Liver (tissue), 9 donors: ENCODE measurements around the gene CER1. TPM values are rescaled to one million over a fixed set of nuclear protein-coding genes. Genes with fewer than 3 reads are reported as not detected.

Source experiments
- DNase-seq: peaks from one replicate; pipeline ENCODE4 v3.0.0-alpha.2; 2017; ENCODE audit warnings: low spot score
- H3K27ac ChIP-seq, 2 donors: one replicate each; pipeline ENCODE4 v1.7.0; 2013; ENCODE audit warnings: inconsistent platforms in 2 of 2, low read length in 2 of 2, control low read depth in 1 of 2, low read depth in 1 of 2, mild to moderate bottlenecking in 1 of 2
- H3K27me3 ChIP-seq, 4 donors: one replicate each; pipeline versions ENCODE4 v1.6.1 to v1.7.0; 2013; ENCODE audit warnings: low read length in 3 of 4, inconsistent platforms in 1 of 4, mild to moderate bottlenecking in 1 of 4, moderate library complexity in 1 of 4; ENCODE audit not compliant: control insufficient read depth in 4 of 4, insufficient read depth in 4 of 4
- H3K36me3 ChIP-seq, 4 donors: one replicate each; pipeline versions ENCODE4 v1.6.1 to v1.7.0; 2013; ENCODE audit warnings: low read length in 3 of 4, mild to moderate bottlenecking in 3 of 4, low read depth in 1 of 4, moderate library complexity in 1 of 4; ENCODE audit not compliant: control insufficient read depth in 4 of 4, insufficient read depth in 3 of 4
- H3K4me1 ChIP-seq, 4 donors: one replicate each; pipeline versions ENCODE4 v1.6.1 to v1.7.0; 2013; ENCODE audit warnings: low read length in 3 of 4, mild to moderate bottlenecking in 3 of 4, moderate library complexity in 1 of 4; ENCODE audit not compliant: control insufficient read depth in 4 of 4, insufficient read depth in 4 of 4
- H3K4me3 ChIP-seq, 3 donors: one replicate each; pipeline versions ENCODE4 v1.6.1 to v1.7.0; 2013; ENCODE audit warnings: low read length in 3 of 3, control low read depth in 1 of 3, low read depth in 1 of 3, mild to moderate bottlenecking in 1 of 3
- H3K9ac ChIP-seq, 2 donors: one replicate each; pipeline ENCODE4 v1.7.0; 2013; ENCODE audit warnings: low read length in 2 of 2, mild to moderate bottlenecking in 2 of 2, moderate library complexity in 2 of 2, control low read depth in 1 of 2, low read depth in 1 of 2
- H3K9me3 ChIP-seq, 4 donors: one replicate each; pipeline versions ENCODE4 v1.6.1 to v1.7.0; 2013; ENCODE audit warnings: low read length in 3 of 4; ENCODE audit not compliant: control insufficient read depth in 4 of 4
- EGR1 ChIP-seq, 2 donors: IDR thresholded peaks; 2 replicates each; pipeline ENCODE4 v1.6.1; 2016 to 2018; ENCODE audit warnings: antibody characterized with exemption in 2 of 2, low read depth in 2 of 2
- FOXA1 ChIP-seq: IDR thresholded peaks from 2 replicates; pipeline ENCODE4 v1.6.1; 2016; ENCODE audit warnings: antibody characterized with exemption
- FOXA2 ChIP-seq: IDR thresholded peaks from 2 replicates; pipeline ENCODE4 v1.6.1; 2016; ENCODE audit warnings: antibody characterized with exemption
- GABPA ChIP-seq, 2 donors: IDR thresholded peaks in 1 of 2; conservative IDR thresholded peaks in 1 of 2; 2 replicates each; pipeline ENCODE4 v1.6.1; 2016; ENCODE audit warnings: antibody characterized with exemption in 2 of 2, mild to moderate bottlenecking in 1 of 2, moderate library complexity in 1 of 2
- HNF4A ChIP-seq, 2 donors: conservative IDR thresholded peaks; 2 replicates each; pipeline ENCODE4 v1.6.1; 2016; ENCODE audit warnings: antibody characterized with exemption in 2 of 2, mild to moderate bottlenecking in 2 of 2
- HNF4G ChIP-seq: IDR thresholded peaks from 2 replicates; pipeline ENCODE4 v1.6.1; 2016; ENCODE audit warnings: antibody characterized with exemption
- JUND ChIP-seq, 2 donors: IDR thresholded peaks; 2 replicates each; pipeline ENCODE4 v1.6.1; 2016; ENCODE audit warnings: antibody characterized with exemption in 2 of 2
- NR2F2 ChIP-seq: IDR thresholded peaks from 2 replicates; pipeline ENCODE4 v1.6.1; 2016; ENCODE audit warnings: antibody characterized with exemption
- RAD21 ChIP-seq, 2 donors: IDR thresholded peaks; 2 replicates each; pipeline ENCODE4 v1.6.1; 2016; ENCODE audit warnings: antibody characterized with exemption in 2 of 2, mild to moderate bottlenecking in 2 of 2
- RXRA ChIP-seq, 2 donors: IDR thresholded peaks; 2 replicates each; pipeline ENCODE4 v1.6.1; 2017 to 2018; ENCODE audit warnings: antibody characterized with exemption in 2 of 2, mild to moderate bottlenecking in 1 of 2
- SP1 ChIP-seq: IDR thresholded peaks from 2 replicates; pipeline ENCODE4 v1.6.1; 2018; ENCODE audit warnings: antibody characterized with exemption, mild to moderate bottlenecking
- YY1 ChIP-seq: IDR thresholded peaks from 2 replicates; pipeline ENCODE4 v1.6.1; 2016; ENCODE audit warnings: antibody characterized with exemption, mild to moderate bottlenecking
- WGBS: extraction: QIAGEN DNeasy Blood & Tissue Kit; methylation state at CpG from one replicate; pipeline ENCODE4 v1.1.7; 2013; 5-methylcytosine and 5-hydroxymethylcytosine counted together
- polyA plus RNA-seq, 2 donors: library from polyadenylated mRNA; stranded (reverse) in 1 of 2; unstranded in 1 of 2; fragments of 200-250 nt in 1 of 2; fragments of >200 nt in 1 of 2; fragmentation: Nextera tagmentation in 1 of 2; extraction: Ambion mirVana in 1 of 2; gene quantifications; one replicate each; pipeline versions ENCODE4 v1.2.1 to v1.2.3, GENCODE V29; 2013 to 2015
- total RNA-seq, 2 donors: library from RNA; depleted of rRNA; stranded (reverse); fragments of >200 nt; gene quantifications; one replicate each; pipeline ENCODE4 v1.2.3, GENCODE V29; 2014
- TF ChIP-seq, protein P1 (sequence below): IDR thresholded peaks from 2 replicates; pipeline ENCODE4 v1.6.1; 2016; ENCODE audit warnings: antibody characterized with exemption
- TF ChIP-seq, protein P2 (sequence below): IDR thresholded peaks from 2 replicates; pipeline ENCODE4 v1.6.1; 2016; ENCODE audit warnings: antibody characterized with exemption
- TF ChIP-seq, protein P3 (sequence below): IDR thresholded peaks from 2 replicates; pipeline ENCODE4 v1.6.1; 2016; ENCODE audit warnings: antibody characterized with exemption, mild to moderate bottlenecking
- TF ChIP-seq, protein P4 (sequence below): fragments of 150-350 bp; IDR thresholded peaks from 2 replicates; pipeline ENCODE4 v1.5.1; 2017; ENCODE audit warnings: improper control_type of control experiment, low read depth, low read length; ENCODE audit not compliant: missing input control
- donor health status: healthy.
- donor health status: healthy.
- donor health status: healthy.
- donor health status: healthy.
- donor health status: healthy.

The CER1 gene
- total and polyA plus RNA-seq, 4 donors: not detected

DNA sequence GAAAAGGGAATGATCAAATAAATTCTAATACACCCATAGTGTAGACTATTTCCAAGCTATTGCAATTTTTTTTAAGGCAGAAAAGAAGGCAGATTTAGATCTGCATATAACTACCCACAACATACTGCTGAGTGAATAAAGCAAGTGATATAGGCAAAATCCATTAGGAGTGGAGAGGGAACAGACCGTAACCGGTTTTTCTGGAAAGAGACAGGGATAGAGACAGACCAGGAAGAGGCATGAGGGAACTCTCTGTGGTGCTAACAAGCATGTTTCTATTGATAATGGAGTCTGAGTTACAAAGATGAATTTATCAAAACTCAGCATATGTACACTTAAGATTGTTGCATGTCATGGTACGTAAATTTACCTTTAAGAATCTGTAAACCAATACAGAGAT is 43.8 kb downstream of the CER1 start:
- Histone ChIP-seq H3K4me3 (no peak overlapping the region), H3K36me3 (peaks cover 0 to 3% (median 0%) of the 10 kb centered on the region in 4 donors), H3K4me1 (no peaks in the 10 kb centered on the region), H3K27ac (no peak overlapping the region), H3K9ac (no peak overlapping the region), H3K27me3 (no peaks in the 10 kb centered on the region), H3K9me3 (no peaks in the 10 kb centered on the region)
- TF ChIP-seq JUND (IDR thresholded peaks at IDR 0.05) (no peak), HNF4A (conservative IDR thresholded peaks at IDR 0.05) (no peak), RAD21 (IDR thresholded peaks at IDR 0.05) (no peak), RXRA (IDR thresholded peaks at IDR 0.05) (no peak), HNF4G (no peak), FOXA1 (no peak), EGR1 (IDR thresholded peaks at IDR 0.05; ENCODE audit: low read depth in 2 of 2) (no peak), FOXA2 (no peak), SP1 (no peak), YY1 (no peak)
- TF ChIP-seq, protein P1, sequence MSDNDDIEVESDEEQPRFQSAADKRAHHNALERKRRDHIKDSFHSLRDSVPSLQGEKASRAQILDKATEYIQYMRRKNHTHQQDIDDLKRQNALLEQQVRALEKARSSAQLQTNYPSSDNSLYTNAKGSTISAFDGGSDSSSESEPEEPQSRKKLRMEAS: no peak
- TF ChIP-seq, protein P2, sequence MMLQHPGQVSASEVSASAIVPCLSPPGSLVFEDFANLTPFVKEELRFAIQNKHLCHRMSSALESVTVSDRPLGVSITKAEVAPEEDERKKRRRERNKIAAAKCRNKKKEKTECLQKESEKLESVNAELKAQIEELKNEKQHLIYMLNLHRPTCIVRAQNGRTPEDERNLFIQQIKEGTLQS: no peak
- TF ChIP-seq, protein P3, sequence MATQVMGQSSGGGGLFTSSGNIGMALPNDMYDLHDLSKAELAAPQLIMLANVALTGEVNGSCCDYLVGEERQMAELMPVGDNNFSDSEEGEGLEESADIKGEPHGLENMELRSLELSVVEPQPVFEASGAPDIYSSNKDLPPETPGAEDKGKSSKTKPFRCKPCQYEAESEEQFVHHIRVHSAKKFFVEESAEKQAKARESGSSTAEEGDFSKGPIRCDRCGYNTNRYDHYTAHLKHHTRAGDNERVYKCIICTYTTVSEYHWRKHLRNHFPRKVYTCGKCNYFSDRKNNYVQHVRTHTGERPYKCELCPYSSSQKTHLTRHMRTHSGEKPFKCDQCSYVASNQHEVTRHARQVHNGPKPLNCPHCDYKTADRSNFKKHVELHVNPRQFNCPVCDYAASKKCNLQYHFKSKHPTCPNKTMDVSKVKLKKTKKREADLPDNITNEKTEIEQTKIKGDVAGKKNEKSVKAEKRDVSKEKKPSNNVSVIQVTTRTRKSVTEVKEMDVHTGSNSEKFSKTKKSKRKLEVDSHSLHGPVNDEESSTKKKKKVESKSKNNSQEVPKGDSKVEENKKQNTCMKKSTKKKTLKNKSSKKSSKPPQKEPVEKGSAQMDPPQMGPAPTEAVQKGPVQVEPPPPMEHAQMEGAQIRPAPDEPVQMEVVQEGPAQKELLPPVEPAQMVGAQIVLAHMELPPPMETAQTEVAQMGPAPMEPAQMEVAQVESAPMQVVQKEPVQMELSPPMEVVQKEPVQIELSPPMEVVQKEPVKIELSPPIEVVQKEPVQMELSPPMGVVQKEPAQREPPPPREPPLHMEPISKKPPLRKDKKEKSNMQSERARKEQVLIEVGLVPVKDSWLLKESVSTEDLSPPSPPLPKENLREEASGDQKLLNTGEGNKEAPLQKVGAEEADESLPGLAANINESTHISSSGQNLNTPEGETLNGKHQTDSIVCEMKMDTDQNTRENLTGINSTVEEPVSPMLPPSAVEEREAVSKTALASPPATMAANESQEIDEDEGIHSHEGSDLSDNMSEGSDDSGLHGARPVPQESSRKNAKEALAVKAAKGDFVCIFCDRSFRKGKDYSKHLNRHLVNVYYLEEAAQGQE: no peak
- no peak for DNase-seq
- 98% methylated on average over 3 of the region's 3 CpGs for WGBS

DNA sequence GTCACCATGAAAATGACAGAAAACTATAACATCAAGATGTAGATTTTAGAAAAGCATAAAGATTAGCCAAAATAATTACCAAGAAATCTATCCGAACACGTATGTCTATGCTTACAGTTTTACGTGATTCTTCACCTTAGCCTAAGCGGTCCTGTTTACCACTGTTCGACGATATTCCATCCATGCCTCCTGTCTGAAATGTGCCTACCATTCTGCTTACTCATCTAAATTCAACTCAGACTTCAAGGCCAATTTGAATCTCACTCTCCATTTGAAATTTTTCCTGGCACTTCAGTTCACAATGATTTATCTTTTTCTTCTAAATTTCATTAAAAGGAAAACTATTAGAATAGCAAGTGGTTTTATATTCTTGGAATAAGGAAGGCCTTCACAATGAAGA is 44.7 kb downstream of the CER1 start:
- peaks cover 0 to 3% (median 0%) of the 10 kb centered on the region in 4 donors for H3K36me3 ChIP-seq
- no peak overlapping the region for H3K4me3 ChIP-seq
- no peak overlapping the region for H3K9ac ChIP-seq
- no peaks in the 10 kb centered on the region for H3K27me3 ChIP-seq
- TF ChIP-seq SP1 (no peak), YY1 (no peak), NR2F2 (no peak), EGR1 (IDR thresholded peaks at IDR 0.05; ENCODE audit: low read depth in 2 of 2) (no peak), GABPA (IDR thresholded peaks at IDR 0.05 in 1 of 2, conservative IDR thresholded peaks at IDR 0.05 in 1 of 2) (no peak)
- TF ChIP-seq, protein P4, sequence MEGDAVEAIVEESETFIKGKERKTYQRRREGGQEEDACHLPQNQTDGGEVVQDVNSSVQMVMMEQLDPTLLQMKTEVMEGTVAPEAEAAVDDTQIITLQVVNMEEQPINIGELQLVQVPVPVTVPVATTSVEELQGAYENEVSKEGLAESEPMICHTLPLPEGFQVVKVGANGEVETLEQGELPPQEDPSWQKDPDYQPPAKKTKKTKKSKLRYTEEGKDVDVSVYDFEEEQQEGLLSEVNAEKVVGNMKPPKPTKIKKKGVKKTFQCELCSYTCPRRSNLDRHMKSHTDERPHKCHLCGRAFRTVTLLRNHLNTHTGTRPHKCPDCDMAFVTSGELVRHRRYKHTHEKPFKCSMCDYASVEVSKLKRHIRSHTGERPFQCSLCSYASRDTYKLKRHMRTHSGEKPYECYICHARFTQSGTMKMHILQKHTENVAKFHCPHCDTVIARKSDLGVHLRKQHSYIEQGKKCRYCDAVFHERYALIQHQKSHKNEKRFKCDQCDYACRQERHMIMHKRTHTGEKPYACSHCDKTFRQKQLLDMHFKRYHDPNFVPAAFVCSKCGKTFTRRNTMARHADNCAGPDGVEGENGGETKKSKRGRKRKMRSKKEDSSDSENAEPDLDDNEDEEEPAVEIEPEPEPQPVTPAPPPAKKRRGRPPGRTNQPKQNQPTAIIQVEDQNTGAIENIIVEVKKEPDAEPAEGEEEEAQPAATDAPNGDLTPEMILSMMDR: no peak
- no peak overlapping the region for H3K27ac ChIP-seq
- no peak for DNase-seq
- WGBS: 97% methylated on average over 6 of the region's 6 CpGs
- no peaks in the 10 kb centered on the region for H3K4me1 ChIP-seq
- H3K9me3 ChIP-seq: no peaks in the 10 kb centered on the region
